Mesenchymal stem cell (in vitro differentiated cells and primary cell): ENCODE measurements around the gene HORMAD2.
A peak's percentile ranks its signal among the peaks of the same experiment; 100 is the strongest.
"Not testable (repeated sequence)": the region's sequence is repeated elsewhere in the genome, so short reads cannot be mapped to it uniquely, and the experiment has no call there.

Source experiments
- DNase-seq: peaks from one replicate; pipeline ENCODE4 v3.0.0-alpha.2; 2013
- H2AFZ ChIP-seq: one replicate; pipeline ENCODE4 v1.6.1; 2013; ENCODE audit warnings: low read depth, mild to moderate bottlenecking, control low read depth, inconsistent platforms, low read length, moderate library complexity
- H2AK5ac ChIP-seq: 2 replicates; pipeline ENCODE4 v1.6.1; 2013; ENCODE audit warnings: low read length, moderate library complexity, mild to moderate bottlenecking, inconsistent platforms; ENCODE audit not compliant: severe bottlenecking
- H2BK120ac ChIP-seq: one replicate; pipeline ENCODE4 v1.6.1; 2013; ENCODE audit warnings: low read depth, mild to moderate bottlenecking, inconsistent platforms, low read length, moderate library complexity
- H2BK12ac ChIP-seq, 2 experiments: one replicate each; pipeline ENCODE4 v1.6.1; 2013; ENCODE audit warnings: inconsistent platforms in 2 of 2, low read length in 2 of 2, mild to moderate bottlenecking in 2 of 2, moderate library complexity in 2 of 2, control low read depth in 1 of 2
- H2BK15ac ChIP-seq: one replicate; pipeline ENCODE4 v1.6.1; 2013; ENCODE audit warnings: mild to moderate bottlenecking, low read depth, inconsistent platforms; ENCODE audit not compliant: poor library complexity, severe bottlenecking
- H2BK5ac ChIP-seq: 2 replicates; pipeline ENCODE4 v1.6.1; 2013; ENCODE audit warnings: low read depth, mild to moderate bottlenecking, low read length, control low read depth, inconsistent platforms; ENCODE audit not compliant: poor library complexity, severe bottlenecking
- H3K14ac ChIP-seq, 2 experiments: one replicate each; pipeline ENCODE4 v1.6.1; 2013; ENCODE audit warnings: inconsistent platforms in 2 of 2, low read length in 2 of 2, control low read depth in 1 of 2, mild to moderate bottlenecking in 1 of 2, moderate library complexity in 1 of 2
- H3K18ac ChIP-seq, 2 experiments: one replicate each; pipeline ENCODE4 v1.6.1; 2013; ENCODE audit warnings: inconsistent platforms in 2 of 2, low read length in 2 of 2, control low read depth in 1 of 2, low read depth in 1 of 2, mild to moderate bottlenecking in 1 of 2
- H3K23ac ChIP-seq, 2 experiments: one replicate each; pipeline ENCODE4 v1.6.1; 2013; ENCODE audit warnings: inconsistent platforms in 2 of 2, low read length in 2 of 2, mild to moderate bottlenecking in 2 of 2, moderate library complexity in 2 of 2, control low read depth in 1 of 2
- H3K27ac ChIP-seq: 2 replicates; pipeline ENCODE4 v1.5.1; 2013; ENCODE audit warnings: mild to moderate bottlenecking, moderate library complexity, low read length, control low read depth, inconsistent platforms; ENCODE audit not compliant: poor library complexity, severe bottlenecking
- H3K27me3 ChIP-seq, 2 experiments: 2 replicates each; pipeline versions ENCODE4 v1.6.1 to v1.7.0; 2013; ENCODE audit warnings: low read length in 2 of 2, mild to moderate bottlenecking in 2 of 2, moderate library complexity in 2 of 2, control low read depth in 1 of 2, inconsistent platforms in 1 of 2; ENCODE audit not compliant: control insufficient read depth in 1 of 2, insufficient read depth in 1 of 2
- H3K36me3 ChIP-seq, 2 experiments: 2 replicates each; pipeline versions ENCODE4 v1.6.1 to v1.7.0; 2013; ENCODE audit warnings: low read length in 2 of 2, control low read depth in 1 of 2, inconsistent platforms in 1 of 2, low read depth in 1 of 2, mild to moderate bottlenecking in 1 of 2; ENCODE audit not compliant: insufficient read depth in 2 of 2, control insufficient read depth in 1 of 2
- H3K4ac ChIP-seq, 2 experiments: one replicate each; pipeline ENCODE4 v1.6.1; 2013; ENCODE audit warnings: inconsistent platforms in 2 of 2, low read length in 2 of 2, mild to moderate bottlenecking in 2 of 2, moderate library complexity in 2 of 2, control low read depth in 1 of 2, low read depth in 1 of 2
- H3K4me1 ChIP-seq: 2 replicates; pipeline ENCODE4 v1.6.1; 2013; ENCODE audit warnings: low read depth, low read length, control low read depth; ENCODE audit not compliant: control insufficient read depth, insufficient read depth
- H3K4me2 ChIP-seq: 2 replicates; pipeline ENCODE4 v1.6.1; 2013; ENCODE audit warnings: low read length, mild to moderate bottlenecking, inconsistent platforms; ENCODE audit not compliant: poor library complexity, severe bottlenecking
- H3K4me3 ChIP-seq, 2 experiments: 2 replicates each; pipeline versions ENCODE4 v1.5.1 to v1.7.0; 2013; ENCODE audit warnings: low read length in 2 of 2, mild to moderate bottlenecking in 2 of 2, control low read depth in 1 of 2, low read depth in 1 of 2; ENCODE audit not compliant: insufficient read depth in 1 of 2
- H3K79me1 ChIP-seq: replicated peaks from 2 replicates; pipeline ENCODE4 v1.6.1; 2013; ENCODE audit warnings: mild to moderate bottlenecking, control low read depth, low read length, inconsistent platforms; ENCODE audit not compliant: poor library complexity, severe bottlenecking
- H3K9ac ChIP-seq: 2 replicates; pipeline ENCODE4 v1.7.0; 2013; ENCODE audit warnings: mild to moderate bottlenecking, low read length, moderate library complexity
- H3K9me3 ChIP-seq: 2 replicates; pipeline ENCODE4 v1.7.0; 2013; ENCODE audit warnings: mild to moderate bottlenecking, low read length; ENCODE audit not compliant: control insufficient read depth
- H4K8ac ChIP-seq: one replicate; pipeline ENCODE4 v1.6.1; 2013; ENCODE audit warnings: inconsistent platforms, mild to moderate bottlenecking, low read length, moderate library complexity
- H4K91ac ChIP-seq: one replicate; pipeline ENCODE4 v1.6.1; 2013; ENCODE audit warnings: mild to moderate bottlenecking, low read length, inconsistent platforms
- WGBS: methylation state at CpG from one replicate; pipeline ENCODE4 v1.1.7; 2013; ENCODE audit warnings: mixed read lengths; 5-methylcytosine and 5-hydroxymethylcytosine counted together

HORMAD2 gene

GRCh38 chr22:30200905-30201304 is 120.6 kb downstream of the HORMAD2 start:
- not testable (repeated sequence) for H3K9ac ChIP-seq, DNase-seq, H4K8ac ChIP-seq, H3K27me3 ChIP-seq, H3K9me3 ChIP-seq, H3K23ac ChIP-seq, H3K4me3 ChIP-seq, H2BK120ac ChIP-seq, H3K4me2 ChIP-seq, H4K91ac ChIP-seq, H3K79me1 ChIP-seq, H3K27ac ChIP-seq, H3K14ac ChIP-seq, H3K36me3 ChIP-seq, H2BK15ac ChIP-seq, H3K4ac ChIP-seq, H2AFZ ChIP-seq, H3K18ac ChIP-seq, H2BK5ac ChIP-seq
- H3K4me1 ChIP-seq, result peaks cover 18% of the 10 kb centered on the region
- H2BK12ac ChIP-seq, result peak overlapping the region in 1 of 2 experiments; percentile 60
- peak overlapping the region; percentile 99 for H2AK5ac ChIP-seq
- WGBS, result 98% methylated on average over 10 of the region's 10 CpGs

DNA sequence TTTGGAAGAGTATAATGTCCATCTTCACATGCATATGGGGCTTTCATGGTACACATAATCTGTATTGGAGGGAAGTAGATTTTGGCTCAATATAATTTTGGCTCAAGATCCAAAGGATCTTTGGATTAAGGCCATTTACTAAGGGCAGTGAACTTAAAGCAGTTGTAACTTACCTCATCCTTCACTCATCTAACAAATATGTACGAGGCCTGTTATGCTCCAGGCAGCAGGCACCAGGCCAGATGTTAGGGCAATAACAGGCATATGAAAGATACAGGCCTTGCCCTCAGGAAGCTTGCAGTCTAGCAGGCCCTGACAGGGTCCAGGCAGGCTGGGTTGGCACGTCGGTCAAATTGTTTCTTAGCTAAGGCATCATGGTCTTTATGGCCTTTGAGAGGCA is 121.7 kb downstream of the HORMAD2 start:
- no peak for DNase-seq
- Histone ChIP-seq H2BK120ac (no peak overlapping the region), H3K27me3 (no peaks in the 10 kb centered on the region), H2BK12ac (peak overlapping the region in 1 of 2 experiments; percentile 85), H3K23ac (no peak overlapping the region), H2BK5ac (no peak overlapping the region), H3K4me1 (peaks cover 20% of the 10 kb centered on the region), H3K27ac (no peak overlapping the region), H3K14ac (no peak overlapping the region), H3K18ac (peak overlapping the region in 1 of 2 experiments; percentile 67), H3K4me3 (peak overlapping the region in 1 of 2 experiments; percentile 1), H3K36me3 (no peaks in the 10 kb centered on the region), H3K9ac (peak overlapping the region; percentile 87), H3K9me3 (peaks cover 6% of the 10 kb centered on the region), H2AK5ac (peak overlapping the region; percentile 68), H3K4me2 (no peak overlapping the region), H4K91ac (no peak overlapping the region), H2AFZ (no peak overlapping the region), H3K4ac (no peak overlapping the region), H4K8ac (no peak overlapping the region), H3K79me1 (no peaks in the 10 kb centered on the region), H2BK15ac (no peak overlapping the region)
- 92% methylated on average over 3 of the region's 3 CpGs for WGBS

DNA sequence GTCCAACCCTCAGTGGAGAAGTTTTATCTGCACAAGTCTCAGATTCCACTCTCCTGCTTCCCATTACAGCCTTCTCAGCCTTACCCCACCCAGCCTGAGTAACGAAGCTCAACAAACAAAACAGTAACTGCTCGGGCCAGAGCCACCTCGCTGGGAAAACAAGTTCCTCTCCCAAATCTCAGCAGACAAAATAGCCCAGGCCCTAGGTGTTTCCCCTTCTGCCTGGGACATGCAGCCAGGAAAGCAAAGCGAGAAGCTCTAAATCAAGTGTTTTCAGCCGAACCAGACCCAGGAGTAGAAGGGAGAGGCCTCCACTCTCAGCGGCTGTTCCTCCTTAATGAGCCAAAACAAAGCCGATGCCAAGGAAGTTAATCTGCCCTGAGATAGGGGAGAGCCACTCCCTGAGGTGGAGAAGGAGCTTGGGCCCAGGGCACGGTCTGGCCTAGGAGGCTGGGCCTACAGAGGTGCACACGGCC is 122.3 kb downstream of the HORMAD2 start:
- Histone ChIP-seq H2AK5ac (peak overlapping the region; percentile 61), H3K9me3 (peaks cover 6% of the 10 kb centered on the region), H4K91ac (peak overlapping the region; percentile 92), H2AFZ (no peak overlapping the region), H3K79me1 (no peaks in the 10 kb centered on the region), H3K14ac (peak overlapping the region in 1 of 2 experiments; percentile 88), H2BK15ac (no peak overlapping the region), H3K4me3 (peak overlapping the region in 1 of 2 experiments; percentile 43), H3K9ac (peak overlapping the region; percentile 87), H3K27ac (peak overlapping the region; percentile 9), H3K4ac (peak overlapping the region; percentile 75 to 93), H2BK120ac (no peak overlapping the region), H3K18ac (peak overlapping the region; percentile 84 to 94), H3K27me3 (no peaks in the 10 kb centered on the region), H3K4me2 (no peak overlapping the region), H3K23ac (no peak overlapping the region), H2BK5ac (no peak overlapping the region), H2BK12ac (peak overlapping the region; percentile 86 to 94), H3K4me1 (peaks cover 22% of the 10 kb centered on the region), H3K36me3 (no peaks in the 10 kb centered on the region), H4K8ac (peak overlapping the region; percentile 95)
- WGBS, result 62% methylated on average over 9 of the region's 9 CpGs
- peak; percentile 66 for DNase-seq

DNA sequence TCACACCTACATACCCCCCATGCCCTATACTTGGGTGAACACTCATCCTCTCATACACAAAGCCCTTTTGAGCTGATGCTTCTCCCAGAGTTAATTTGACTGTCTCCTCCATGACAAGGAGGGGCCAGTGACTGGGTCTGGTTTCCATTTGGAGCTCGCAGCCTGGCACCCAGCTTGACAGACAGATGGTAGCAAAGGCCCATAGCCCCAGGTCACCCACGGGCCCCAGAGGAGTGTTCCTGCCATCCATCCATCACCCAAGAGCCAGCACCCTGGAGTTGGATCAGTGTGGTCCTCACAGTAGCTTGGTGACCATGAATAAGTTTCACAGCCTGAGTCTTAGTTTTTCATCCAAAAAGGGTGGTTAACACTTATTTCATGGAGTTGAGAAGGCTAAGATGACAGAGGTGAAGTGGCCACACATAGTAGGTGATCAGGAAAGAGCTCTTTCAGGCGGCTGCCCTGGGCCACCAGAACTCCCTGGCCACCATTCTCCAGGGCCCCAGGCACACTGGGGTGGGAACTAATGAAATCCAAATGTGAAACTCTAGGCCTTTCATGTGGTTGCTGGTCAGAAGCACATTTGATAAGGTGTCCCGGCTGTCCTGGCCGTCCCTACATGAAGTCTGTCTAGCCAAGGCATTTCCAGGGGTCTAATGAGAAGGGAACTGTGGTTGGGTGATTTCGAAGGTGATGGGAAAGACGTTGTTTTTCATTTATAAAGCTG is 123.9 kb downstream of the HORMAD2 start:
- Histone ChIP-seq H3K4ac (peak overlapping the region in 1 of 2 experiments; percentile 47), H3K4me2 (no peak overlapping the region), H3K79me1 (no peaks in the 10 kb centered on the region)

More for the DNA sequence above, 123.9 kb downstream of the HORMAD2 start:
- peak overlapping the region; percentile 21 for H4K8ac ChIP-seq
- H3K27me3 ChIP-seq, result no peaks in the 10 kb centered on the region
- H3K18ac ChIP-seq, result peak overlapping the region; percentile 28 to 47
- 88% methylated on average over 6 of the region's 7 CpGs for WGBS
- no peak overlapping the region for H2BK120ac ChIP-seq
- H3K23ac ChIP-seq, result no peak overlapping the region
- H3K9ac ChIP-seq, result peak overlapping the region; percentile 85
- H2AK5ac ChIP-seq, result peak overlapping the region; percentile 98
- peak overlapping the region; percentile 99 for H3K27ac ChIP-seq
- DNase-seq, result no peak
- H4K91ac ChIP-seq, result peak overlapping the region; percentile 67
- no peak overlapping the region for H2AFZ ChIP-seq
- H3K4me1 ChIP-seq, result peaks cover 29% of the 10 kb centered on the region
- peak overlapping the region; percentile 91 to 92 for H2BK12ac ChIP-seq
- H2BK5ac ChIP-seq, result peak overlapping the region; percentile 83
- H2BK15ac ChIP-seq, result peak overlapping the region; percentile 50
- H3K36me3 ChIP-seq, result no peaks in the 10 kb centered on the region
- no peak overlapping the region for H3K14ac ChIP-seq
- H3K4me3 ChIP-seq, result no peak overlapping the region
- H3K9me3 ChIP-seq, result peaks cover 6% of the 10 kb centered on the region
